RWPE1 (cell line): ENCODE data around the gene BZW1.

ENCODE experiments used
- CTCF ChIA-PET: fragments of 350-600 bp; sonication (Branson Sonifier 250); formaldehyde crosslinking; extraction: SDS; loops from one replicate; lab custom pipeline; 2021; lab: Yijun Ruan, JAX
- POLR2A ChIA-PET: fragments of 400-600 bp; formaldehyde crosslinking; extraction: SDS; loops from one replicate; lab custom pipeline; 2020; ENCODE audit warnings: antibody characterized with exemption; ENCODE audit not compliant: low non-redundant PET; lab: Yijun Ruan, JAX
- DNase-seq: peaks from one replicate; pipeline ENCODE4 v3.0.0; 2012; ENCODE audit warnings: low spot score
- H3K27ac ChIP-seq: fragments of 450-650 bp; 2 replicates; pipeline ENCODE4 v1.5.1; 2017
- TF ChIP-seq, protein P1 (sequence below): fragments of 450-650 bp; conservative IDR thresholded peaks from 2 replicates; pipeline ENCODE4 v1.5.1; 2017; ENCODE audit warnings: low read depth, mild to moderate bottlenecking

BZW1 gene

DNA sequence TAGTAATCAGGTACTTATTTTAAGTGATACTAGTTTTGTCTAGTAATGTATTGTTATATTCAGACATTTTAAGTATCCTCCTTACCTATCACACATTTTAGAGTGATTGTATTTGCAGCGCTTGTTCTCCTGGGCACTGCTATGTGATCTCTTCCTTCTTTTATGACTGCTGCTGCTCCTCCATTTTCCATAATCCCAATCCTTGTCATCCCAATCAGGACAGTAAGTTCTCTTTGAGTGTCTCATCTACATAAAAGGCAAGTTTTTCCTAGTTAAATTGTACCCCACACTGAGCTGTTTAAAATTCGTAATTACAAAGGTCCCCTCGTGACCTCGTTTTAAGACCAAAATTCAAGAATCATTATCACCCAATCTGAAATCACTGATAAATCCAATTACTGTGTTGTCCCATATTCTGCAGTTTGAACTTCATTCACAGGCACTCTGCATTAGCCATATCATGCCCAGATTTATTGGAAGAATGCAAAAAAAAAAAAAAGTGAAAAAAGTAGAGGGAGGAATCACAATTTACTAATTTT is 50.0 kb downstream of the BZW1 start:
- DNase-seq = no peak
- ChIA-PET POLR2A (no interaction called here), CTCF (interaction anchor here (1.0 kb wide), 1 partner anchor 148 kb away, joined by 3 read pairs; no protein-coding TSS in a partner anchor)
- H3K27ac ChIP-seq = no peak overlapping the region
- TF ChIP-seq, protein P1, sequence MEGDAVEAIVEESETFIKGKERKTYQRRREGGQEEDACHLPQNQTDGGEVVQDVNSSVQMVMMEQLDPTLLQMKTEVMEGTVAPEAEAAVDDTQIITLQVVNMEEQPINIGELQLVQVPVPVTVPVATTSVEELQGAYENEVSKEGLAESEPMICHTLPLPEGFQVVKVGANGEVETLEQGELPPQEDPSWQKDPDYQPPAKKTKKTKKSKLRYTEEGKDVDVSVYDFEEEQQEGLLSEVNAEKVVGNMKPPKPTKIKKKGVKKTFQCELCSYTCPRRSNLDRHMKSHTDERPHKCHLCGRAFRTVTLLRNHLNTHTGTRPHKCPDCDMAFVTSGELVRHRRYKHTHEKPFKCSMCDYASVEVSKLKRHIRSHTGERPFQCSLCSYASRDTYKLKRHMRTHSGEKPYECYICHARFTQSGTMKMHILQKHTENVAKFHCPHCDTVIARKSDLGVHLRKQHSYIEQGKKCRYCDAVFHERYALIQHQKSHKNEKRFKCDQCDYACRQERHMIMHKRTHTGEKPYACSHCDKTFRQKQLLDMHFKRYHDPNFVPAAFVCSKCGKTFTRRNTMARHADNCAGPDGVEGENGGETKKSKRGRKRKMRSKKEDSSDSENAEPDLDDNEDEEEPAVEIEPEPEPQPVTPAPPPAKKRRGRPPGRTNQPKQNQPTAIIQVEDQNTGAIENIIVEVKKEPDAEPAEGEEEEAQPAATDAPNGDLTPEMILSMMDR = no peak

- H3K27ac ChIP-seq = no peak overlapping the region
- DNase-seq = no peak
- CTCF ChIA-PET = no interaction called here
- TF ChIP-seq, protein P1 = no peak
- POLR2A ChIA-PET = no interaction called here
Measured at GRCh38 chr2:200862532-200863000, 50.9 kb downstream of the BZW1 start.

DNA sequence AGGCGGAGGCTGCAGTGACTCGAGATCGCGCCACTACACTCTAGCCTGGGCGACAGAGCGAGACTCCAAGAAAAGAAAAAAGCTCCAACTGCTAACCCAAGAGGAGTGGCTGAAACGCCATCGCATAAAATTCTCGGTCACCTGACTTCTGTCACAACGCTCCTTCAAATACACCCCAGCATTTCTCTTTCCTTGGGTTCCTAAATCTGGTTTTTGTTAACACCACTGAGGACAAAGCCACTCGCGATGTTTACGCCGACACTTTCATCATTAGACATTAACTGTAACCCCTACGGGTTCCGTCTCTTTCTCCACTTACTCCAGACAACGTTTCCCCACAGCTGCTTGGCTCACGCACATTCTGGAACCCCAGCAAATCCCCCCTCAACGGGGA is 52.1 kb downstream of the BZW1 start:
- H3K27ac ChIP-seq = peak overlapping the region; percentile 97
- no peak for DNase-seq
- ChIA-PET CTCF (no interaction called here), POLR2A (interaction anchor here (0.5 to 1.2 kb wide), 5 partner anchors 8 to 73 kb away, joined by 3 to 8 read pairs (median 6); partner anchors contain the start of gene NIF3L1)
- TF ChIP-seq, protein P1 = no peak

- ChIA-PET CTCF (interaction anchor here (0.6 kb wide), 1 partner anchor 151 kb away, joined by 12 read pairs; no protein-coding TSS in a partner anchor), POLR2A (interaction anchor here (0.5 to 1.2 kb wide), 5 partner anchors 9 to 74 kb away, joined by 3 to 8 read pairs (median 6); partner anchors contain the start of gene NIF3L1)
- DNase-seq = peak; percentile 85
- peak within 1 kb of the TSS; percentile 97 for H3K27ac ChIP-seq
- TF ChIP-seq, protein P1 = no peak
Measured at GRCh38 chr2:200864176-200865034, 52.7 kb downstream of the BZW1 start, which contains the start of gene CLK1. Gene CLK1, minus strand, starts transcription at chr2:200864658. Its CDS starts 2,796 bp downstream, at chr2:200861862.

- no peak overlapping the region; the same call in 1 of the 2 replicates for H3K27ac ChIP-seq
- TF ChIP-seq, protein P1 = no peak
- POLR2A ChIA-PET = no interaction called here
- no peak for DNase-seq
- CTCF ChIA-PET = interaction anchor here (0.6 kb wide), 1 partner anchor 15 kb away, joined by 3 read pairs; no protein-coding TSS in a partner anchor
Measured at GRCh38 chr2:200869014-200869413, 57.3 kb downstream of the BZW1 start.

GRCh38 chr2:200871151-200871550 is 59.4 kb downstream of the BZW1 start:
- TF ChIP-seq, protein P1 = no peak
- POLR2A ChIA-PET = no interaction called here
- H3K27ac ChIP-seq = no peak overlapping the region
- no peak for DNase-seq
- CTCF ChIA-PET = interaction anchor here (0.6 kb wide), 1 partner anchor 140 kb away, joined by 3 read pairs; no protein-coding TSS in a partner anchor
